Measurements from ENCODE around the gene DUXA. TPM values are rescaled to one million over a fixed set of nuclear protein-coding genes. Genes with fewer than 3 reads are reported as not detected.

Gene DUXA
- total RNA-seq, 2 donors from 2014 or later = not detected

- intact Hi-C loops (cut with DNase I, micrococcal nuclease) = no loop called here
- no peak for ATAC-seq
- DNase-seq = no peak
These were observed 56.5 kb downstream of the DUXA start for GRCh38 chr19:57110592-57111328.

DNA sequence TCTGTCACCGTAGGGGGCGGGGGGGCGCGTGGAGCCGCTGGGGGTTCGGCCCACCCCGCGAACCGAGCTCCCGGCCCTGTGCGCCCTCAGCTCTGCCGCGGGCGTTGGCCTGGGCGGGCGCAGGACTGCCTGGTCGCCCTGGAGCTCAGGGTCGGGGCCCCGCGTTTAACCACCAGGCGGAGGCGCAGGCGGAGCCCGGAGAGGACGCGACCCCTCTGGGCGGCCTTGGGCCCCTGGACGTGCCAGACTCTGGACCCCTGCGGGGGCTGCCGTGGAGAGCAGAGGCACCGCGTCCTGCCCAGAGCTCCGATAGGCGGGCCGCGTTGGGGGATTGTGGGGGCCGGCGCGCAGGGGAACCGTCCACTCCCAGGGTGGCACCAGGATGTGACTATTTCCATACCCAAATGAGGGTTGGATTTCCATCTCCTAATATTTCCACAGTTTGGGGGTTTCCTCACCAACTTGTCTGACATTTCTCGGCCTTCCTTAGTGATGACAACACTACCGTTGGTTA is 60.5 kb downstream of the DUXA start:
- no peak for DNase-seq
- no peak for ATAC-seq
- intact Hi-C loops (cut with DNase I, micrococcal nuclease) = no loop called here

DNA sequence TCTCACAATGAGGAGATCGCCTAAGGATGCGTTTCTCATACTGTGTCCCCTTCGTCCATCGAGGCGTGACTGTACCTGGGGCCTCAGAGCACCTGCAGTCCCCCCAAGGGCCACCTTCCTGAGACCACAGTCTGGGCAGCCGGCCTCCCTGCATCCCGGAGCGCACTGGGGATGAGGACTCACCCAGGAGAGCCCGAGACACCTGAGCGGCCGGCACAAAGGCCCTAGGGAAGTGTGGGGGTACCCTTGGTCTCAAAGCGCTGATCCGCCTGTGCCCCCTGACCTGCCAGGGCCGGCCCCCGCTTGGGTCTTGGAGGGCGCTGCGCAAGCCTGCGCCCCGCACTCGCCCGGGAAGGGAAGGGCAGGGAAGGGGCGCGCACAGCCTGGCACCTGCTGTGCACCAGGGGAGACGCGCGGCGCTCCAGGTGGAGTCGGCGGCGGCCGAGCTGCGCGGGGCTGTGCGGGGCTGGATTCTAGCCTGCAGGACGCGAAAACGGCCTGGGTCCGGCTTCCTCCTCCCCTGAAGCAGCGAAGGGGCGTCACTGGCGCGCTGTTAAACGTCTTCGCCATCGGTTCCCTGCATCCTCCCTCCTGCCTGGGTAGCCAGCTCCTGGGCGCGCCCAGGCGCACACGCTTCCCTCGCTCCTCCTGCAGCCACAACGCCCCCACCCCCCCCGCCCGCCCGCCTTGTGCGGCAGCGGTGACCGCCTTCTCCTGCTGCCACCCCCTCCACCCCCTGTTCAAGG is 61.1 kb downstream of the DUXA start:
- ATAC-seq (no peak), DNase-seq (no peak)
- intact Hi-C loops (cut with DNase I, micrococcal nuclease) = no loop called here

Other genes with a start within 250 kb of the DUXA start
- gene USP29, start 47.5 kb downstream of the DUXA start, total RNA-seq = not detected
- gene ZIM3, start 22.3 kb downstream of the DUXA start, total RNA-seq = not detected
- 10 to 100 TPM; 28.2 to 29.4 TPM for gene ZNF264, start 24.0 kb upstream of the DUXA start, total RNA-seq
- gene AURKC, start 63.5 kb upstream of the DUXA start, total RNA-seq = under 1 TPM; 0.67 to 0.89 TPM
- 10 to 100 TPM in 1 of 2 donors, 1 to 10 TPM in 1; 9.5 to 10.4 TPM for gene ZNF805, start 73.1 kb upstream of the DUXA start, total RNA-seq
- 10 to 100 TPM; 33.1 to 41.6 TPM for gene ZNF460, start 113.0 kb upstream of the DUXA start, total RNA-seq
- 1 to 10 TPM; 2.8 to 3.5 TPM for gene ZNF543, start 153.0 kb upstream of the DUXA start, total RNA-seq
- 1 to 10 TPM; 3.0 to 3.3 TPM for gene ZNF304, start 183.8 kb upstream of the DUXA start, total RNA-seq
- gene TRAPPC2B, start 196.1 kb upstream of the DUXA start, total RNA-seq = 1 to 10 TPM; 4.4 to 4.5 TPM
- 1 to 10 TPM; 1.4 to 1.8 TPM for gene ZNF547, start 196.1 kb upstream of the DUXA start, total RNA-seq
- gene ZNF548, start 222.4 kb upstream of the DUXA start, total RNA-seq = 10 to 100 TPM in 1 of 2 donors, 1 to 10 TPM in 1; 8.1 to 10.7 TPM
- 10 to 100 TPM in 1 of 2 donors, 1 to 10 TPM in 1; 7.7 to 12.1 TPM for gene ZNF17, start 243.7 kb upstream of the DUXA start, total RNA-seq

Measured in left colon (tissue), 2 donors.